ENCODE results near the gene MAML1.

MAML1 gene

DNA sequence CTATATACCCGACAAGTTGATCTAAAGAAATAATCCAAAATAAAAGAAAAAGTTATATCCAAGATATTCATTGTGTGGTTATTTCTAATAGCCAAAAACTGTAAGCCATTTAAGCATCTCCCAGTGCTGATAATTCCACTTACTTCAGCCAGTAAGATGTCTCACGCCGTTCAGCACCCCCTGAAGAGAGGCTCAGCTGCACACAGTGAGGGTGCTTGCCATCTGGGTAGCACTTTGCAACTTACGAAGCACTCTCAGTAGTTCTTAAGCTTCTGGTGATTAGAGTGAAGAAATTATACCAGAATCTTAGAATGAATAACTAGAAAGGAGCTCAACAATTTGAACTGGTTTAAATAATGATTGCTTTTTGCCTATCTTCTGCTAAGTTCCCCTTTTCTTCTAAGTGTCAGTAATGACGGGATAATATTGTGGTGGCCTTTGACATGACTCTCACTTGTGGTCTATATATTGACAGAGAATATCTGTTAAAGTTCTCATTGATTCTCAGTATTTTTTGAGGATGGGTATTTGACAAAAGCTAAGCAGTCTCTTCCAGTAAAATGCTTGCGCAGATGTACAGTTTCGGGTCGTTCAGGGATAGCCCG, 35.0 kb downstream of the MAML1 start:
- peaks cover 77% of the 10 kb centered on the region for H3K36me3 ChIP-seq (replicated peaks)
- no peaks in the 10 kb centered on the region for H3K27me3 ChIP-seq (ENCODE audit: low read depth)
- H3K4me3 ChIP-seq = no peak overlapping the region
- peaks cover 10% of the 10 kb centered on the region for H3K4me1 ChIP-seq
- in situ Hi-C loops (cut with MboI; ENCODE audit: low sequenced_read_pairs) = no loop called here
- DNase-seq (ENCODE audit: low spot score in 2 of 2) = no peak
- H3K9me3 ChIP-seq = no peaks in the 10 kb centered on the region

DNA sequence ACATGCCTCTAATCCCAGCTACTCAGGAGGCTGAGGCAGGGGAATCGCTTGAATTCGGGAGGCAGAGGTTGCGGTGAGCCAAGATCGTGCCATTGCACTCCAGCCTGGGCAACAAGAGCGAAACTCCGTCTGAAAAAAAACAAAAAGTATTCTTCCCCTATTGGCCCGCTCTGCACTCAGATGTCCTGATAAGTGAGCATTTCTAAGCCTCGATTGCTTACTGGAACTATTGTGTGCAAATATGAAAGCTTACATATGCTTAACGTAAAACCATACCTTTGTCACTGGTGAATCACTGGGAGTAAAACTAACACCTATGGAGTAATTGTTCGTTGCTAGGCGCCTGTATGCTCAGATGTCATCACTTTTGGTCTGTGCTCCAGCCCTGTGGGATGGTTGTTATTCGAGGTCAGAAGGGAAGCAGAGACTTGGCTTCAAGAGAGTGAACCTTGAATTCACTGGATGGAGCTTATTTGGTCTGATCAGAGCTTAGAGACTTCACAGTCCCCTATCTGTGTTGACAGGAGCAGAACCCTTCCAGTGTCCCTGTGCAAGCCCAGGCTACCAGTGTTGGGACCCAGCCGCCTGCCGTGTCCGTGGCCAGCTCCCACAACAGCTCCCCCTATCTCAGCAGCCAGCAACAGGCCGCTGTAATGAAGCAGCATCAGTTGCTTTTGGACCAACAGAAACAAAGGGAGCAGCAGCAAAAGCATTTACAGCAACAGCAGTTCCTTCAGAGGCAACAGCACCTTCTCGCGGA, 35.9 kb downstream of the MAML1 start:
- Histone ChIP-seq H3K36me3 (replicated peaks) (peaks cover 86% of the 10 kb centered on the region), H3K27me3 (ENCODE audit: low read depth) (no peaks in the 10 kb centered on the region), H3K9me3 (no peaks in the 10 kb centered on the region), H3K4me3 (no peak overlapping the region), H3K4me1 (peaks cover under 1% of the 10 kb centered on the region)
- in situ Hi-C loops (cut with MboI; ENCODE audit: low sequenced_read_pairs) = no loop called here
- DNase-seq (ENCODE audit: low spot score in 2 of 2) = no peak

DNA sequence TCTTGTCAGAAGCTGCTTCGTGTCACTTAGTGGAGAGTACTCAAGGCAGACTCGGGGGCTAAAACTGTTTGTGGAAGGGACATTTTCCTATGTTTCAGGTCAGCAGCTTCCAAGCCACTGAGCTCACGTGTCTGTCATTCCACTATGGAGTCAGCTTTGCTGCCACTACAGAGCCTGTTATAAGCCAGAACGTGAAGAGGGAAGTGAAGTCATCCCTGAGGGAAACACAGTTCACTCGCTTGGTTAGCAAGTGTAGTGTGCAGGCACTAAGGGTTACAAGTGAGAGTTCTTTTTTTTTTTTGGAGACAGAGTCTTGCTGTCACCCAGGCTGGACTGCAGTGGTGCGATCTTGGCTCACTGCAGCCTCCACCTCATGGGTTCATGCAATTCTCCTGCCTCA, 36.6 kb downstream of the MAML1 start:
- Histone ChIP-seq H3K4me1 (no peaks in the 10 kb centered on the region), H3K27me3 (ENCODE audit: low read depth) (no peaks in the 10 kb centered on the region), H3K36me3 (replicated peaks) (peaks cover 90% of the 10 kb centered on the region), H3K9me3 (no peaks in the 10 kb centered on the region), H3K4me3 (no peak overlapping the region)
- DNase-seq (ENCODE audit: low spot score in 2 of 2) = no peak
- in situ Hi-C loops (cut with MboI; ENCODE audit: low sequenced_read_pairs) = no loop called here

DNA sequence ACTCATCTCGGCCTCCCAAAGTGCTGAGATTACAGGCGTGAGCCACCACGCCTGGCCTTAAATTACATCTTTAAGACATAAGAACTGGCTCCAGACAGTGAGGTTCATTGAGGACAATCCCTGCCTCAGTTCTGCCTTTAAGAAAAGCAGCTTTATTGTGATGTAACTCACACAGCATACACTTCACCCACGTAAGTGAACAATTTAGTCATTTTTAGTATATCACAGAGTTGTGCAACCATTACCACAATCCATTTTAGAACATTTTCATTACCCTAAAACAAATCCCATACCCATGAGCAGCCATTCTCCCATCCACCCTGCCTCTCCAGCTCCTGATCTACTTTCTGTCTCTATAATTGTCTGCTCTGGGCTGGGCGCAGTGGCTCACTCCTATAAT, 37.2 kb downstream of the MAML1 start:
- no peak for DNase-seq (ENCODE audit: low spot score in 2 of 2)
- Histone ChIP-seq H3K4me3 (no peak overlapping the region), H3K4me1 (no peaks in the 10 kb centered on the region), H3K36me3 (replicated peaks) (peaks cover 95% of the 10 kb centered on the region), H3K9me3 (no peaks in the 10 kb centered on the region), H3K27me3 (ENCODE audit: low read depth) (no peaks in the 10 kb centered on the region)
- in situ Hi-C loops (cut with MboI; ENCODE audit: low sequenced_read_pairs) = no loop called here

DNA sequence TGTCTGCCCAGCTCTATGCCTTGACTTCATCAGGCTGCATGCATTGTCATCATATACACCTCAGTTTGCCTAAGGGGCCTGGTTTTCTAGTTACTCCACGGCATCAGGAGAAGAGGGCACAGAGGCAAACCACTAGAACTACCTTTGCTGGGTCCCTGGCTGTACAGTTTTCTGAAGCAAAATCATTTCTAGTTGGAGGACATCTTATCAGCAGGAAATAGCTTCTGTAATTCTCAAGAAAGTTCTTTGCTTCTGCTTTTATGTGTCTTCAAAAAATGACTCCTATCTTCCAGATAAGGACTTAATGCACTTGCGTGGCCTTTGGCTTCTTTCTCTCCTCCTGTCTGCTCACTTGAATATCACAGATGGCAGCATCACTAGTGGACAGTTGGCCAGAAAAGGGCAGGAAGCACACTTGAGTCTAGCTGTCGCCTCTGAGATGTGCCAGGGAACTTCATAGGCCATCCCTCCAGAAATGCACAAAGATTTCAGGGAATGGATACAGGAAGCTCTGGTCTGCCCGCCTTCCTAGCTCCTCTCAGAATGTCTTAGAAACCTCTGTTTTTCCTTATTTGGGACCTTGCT, 38.8 kb downstream of the MAML1 start:
- H3K36me3 ChIP-seq (replicated peaks) = peaks cover 97% of the 10 kb centered on the region
- in situ Hi-C loops (cut with MboI; ENCODE audit: low sequenced_read_pairs) = no loop called here
- DNase-seq (ENCODE audit: low spot score in 2 of 2) = no peak
- no peaks in the 10 kb centered on the region for H3K9me3 ChIP-seq
- H3K4me1 ChIP-seq = no peaks in the 10 kb centered on the region
- no peak overlapping the region for H3K4me3 ChIP-seq
- H3K27me3 ChIP-seq (ENCODE audit: low read depth) = no peaks in the 10 kb centered on the region

DNA sequence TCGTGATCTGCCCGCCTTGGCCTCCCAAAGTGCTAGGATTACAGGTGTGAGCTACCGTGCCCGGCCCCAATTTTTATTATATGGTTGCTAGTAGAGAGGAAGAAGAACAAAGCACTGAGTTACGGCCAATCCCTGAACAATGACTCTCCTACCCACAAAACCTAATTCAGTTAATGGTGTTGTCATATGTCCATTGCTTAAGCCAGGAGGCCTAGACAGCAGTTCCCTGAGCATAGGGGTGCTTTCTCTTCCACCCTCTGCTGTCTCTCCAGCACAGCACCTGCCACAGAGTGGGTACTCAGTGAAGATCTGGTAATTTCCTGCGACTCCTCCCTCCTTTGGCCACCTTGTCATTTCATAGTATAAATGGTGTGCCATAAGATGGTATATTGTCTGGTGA, 39.7 kb downstream of the MAML1 start:
- in situ Hi-C loops (cut with MboI; ENCODE audit: low sequenced_read_pairs) = no loop called here
- no peak for DNase-seq (ENCODE audit: low spot score in 2 of 2)
- H3K36me3 ChIP-seq (replicated peaks) = peaks cover 97% of the 10 kb centered on the region
- no peak overlapping the region for H3K4me3 ChIP-seq
- no peaks in the 10 kb centered on the region for H3K9me3 ChIP-seq
- no peaks in the 10 kb centered on the region for H3K27me3 ChIP-seq (ENCODE audit: low read depth)
- no peaks in the 10 kb centered on the region for H3K4me1 ChIP-seq

DNA sequence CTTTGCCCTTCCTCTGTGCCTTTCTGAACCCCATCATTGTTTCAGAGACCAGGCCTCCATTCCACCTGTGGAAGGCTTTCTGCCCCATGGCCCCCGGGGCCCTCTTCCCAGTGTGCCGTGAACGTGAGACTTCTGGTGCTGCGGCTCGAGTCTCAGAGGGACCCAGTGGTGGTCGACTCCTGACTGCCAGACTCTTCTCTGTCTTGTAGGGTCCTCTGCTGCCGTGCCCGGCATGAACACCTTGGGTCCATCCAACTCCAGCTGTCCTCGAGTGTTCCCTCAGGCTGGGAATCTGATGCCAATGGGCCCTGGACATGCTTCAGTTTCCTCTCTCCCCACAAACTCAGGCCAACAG, 41.0 kb downstream of the MAML1 start:
- in situ Hi-C loops (cut with MboI; ENCODE audit: low sequenced_read_pairs) = no loop called here
- H3K4me1 ChIP-seq = no peaks in the 10 kb centered on the region
- no peak for DNase-seq (ENCODE audit: low spot score in 2 of 2)
- no peaks in the 10 kb centered on the region for H3K9me3 ChIP-seq
- no peak overlapping the region for H3K4me3 ChIP-seq
- no peaks in the 10 kb centered on the region for H3K27me3 ChIP-seq (ENCODE audit: low read depth)
- H3K36me3 ChIP-seq (replicated peaks) = peaks cover 88% of the 10 kb centered on the region

DNA sequence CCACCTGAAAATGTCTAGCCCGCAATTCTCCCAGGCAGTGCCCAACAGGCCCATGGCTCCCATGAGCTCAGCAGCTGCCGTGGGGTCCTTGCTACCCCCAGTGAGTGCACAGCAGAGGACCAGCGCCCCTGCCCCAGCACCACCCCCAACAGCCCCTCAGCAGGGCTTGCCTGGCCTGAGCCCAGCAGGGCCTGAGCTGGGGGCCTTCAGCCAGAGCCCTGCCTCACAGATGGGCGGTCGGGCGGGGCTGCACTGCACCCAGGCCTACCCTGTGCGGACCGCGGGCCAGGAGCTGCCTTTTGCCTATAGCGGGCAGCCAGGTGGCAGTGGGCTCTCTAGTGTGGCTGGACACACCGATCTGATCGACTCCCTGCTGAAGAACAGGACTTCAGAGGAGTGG, 41.8 kb downstream of the MAML1 start:
- Histone ChIP-seq H3K4me3 (no peak overlapping the region), H3K36me3 (replicated peaks) (peaks cover 82% of the 10 kb centered on the region), H3K27me3 (ENCODE audit: low read depth) (no peaks in the 10 kb centered on the region), H3K9me3 (no peaks in the 10 kb centered on the region), H3K4me1 (no peaks in the 10 kb centered on the region)
- no peak for DNase-seq (ENCODE audit: low spot score in 2 of 2)
- in situ Hi-C loops (cut with MboI; ENCODE audit: low sequenced_read_pairs) = no loop called here

DNA sequence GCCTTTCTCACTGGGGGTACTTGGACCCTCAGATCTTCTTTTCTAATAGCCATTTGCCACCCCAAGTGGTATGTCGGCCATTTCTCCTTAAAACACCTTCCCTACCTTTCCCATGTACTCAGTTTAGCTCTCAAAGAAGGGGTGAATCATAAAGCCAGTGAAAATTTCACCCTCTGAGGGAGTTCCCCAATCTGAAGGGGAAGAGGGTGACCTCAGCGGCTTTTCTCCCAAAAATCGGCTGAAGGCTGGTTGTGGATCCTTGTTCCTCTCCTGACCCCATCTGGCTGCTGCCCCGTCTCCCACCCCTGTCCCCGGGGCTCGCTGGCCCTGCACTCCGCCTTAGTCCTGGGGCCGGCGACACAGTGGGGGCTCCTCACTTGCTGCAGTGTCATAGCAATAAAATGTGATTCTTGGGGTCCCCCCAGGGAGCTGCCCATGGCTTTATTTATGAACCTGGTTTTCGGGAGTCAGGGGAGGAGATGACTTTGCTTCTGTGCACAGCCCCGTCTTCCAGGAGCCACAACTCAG, 43.9 kb downstream of the MAML1 start:
- in situ Hi-C loops (cut with MboI; ENCODE audit: low sequenced_read_pairs) = no loop called here

DNA sequence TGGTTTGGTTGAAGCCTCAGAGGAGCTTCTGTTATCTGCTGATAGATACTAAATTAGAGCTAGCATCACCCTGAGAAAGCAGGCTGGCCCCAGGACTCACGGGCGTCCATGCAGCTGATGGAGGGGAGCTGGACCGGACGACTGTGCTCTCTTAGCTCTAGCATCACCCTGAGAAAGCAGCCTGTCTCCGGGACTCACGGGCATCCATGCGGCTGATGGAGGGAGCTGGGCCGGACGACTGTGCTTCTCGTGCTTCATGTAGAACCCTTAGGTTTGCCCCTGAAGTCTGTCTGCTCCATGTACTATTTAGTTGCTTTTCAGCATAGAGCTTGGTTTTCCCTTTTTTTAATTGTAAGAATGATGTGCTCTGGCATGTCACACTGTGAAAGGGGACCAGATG, 44.8 kb downstream of the MAML1 start:
- H3K4me1 ChIP-seq = no peaks in the 10 kb centered on the region
- peaks cover 51% of the 10 kb centered on the region for H3K36me3 ChIP-seq (replicated peaks)
- in situ Hi-C loops (cut with MboI; ENCODE audit: low sequenced_read_pairs) = no loop called here
- no peaks in the 10 kb centered on the region for H3K9me3 ChIP-seq
- H3K27me3 ChIP-seq (ENCODE audit: low read depth) = no peaks in the 10 kb centered on the region
- no peak overlapping the region for H3K4me3 ChIP-seq
- DNase-seq (ENCODE audit: low spot score in 2 of 2) = no peak

More for the DNA sequence above, 43.9 kb downstream of the MAML1 start:
- H3K36me3 ChIP-seq (replicated peaks) = peaks cover 61% of the 10 kb centered on the region
- no peak for DNase-seq (ENCODE audit: low spot score in 2 of 2)
- no peaks in the 10 kb centered on the region for H3K9me3 ChIP-seq
- no peak overlapping the region for H3K4me3 ChIP-seq
- no peaks in the 10 kb centered on the region for H3K4me1 ChIP-seq
- no peaks in the 10 kb centered on the region for H3K27me3 ChIP-seq (ENCODE audit: low read depth)

DNA sequence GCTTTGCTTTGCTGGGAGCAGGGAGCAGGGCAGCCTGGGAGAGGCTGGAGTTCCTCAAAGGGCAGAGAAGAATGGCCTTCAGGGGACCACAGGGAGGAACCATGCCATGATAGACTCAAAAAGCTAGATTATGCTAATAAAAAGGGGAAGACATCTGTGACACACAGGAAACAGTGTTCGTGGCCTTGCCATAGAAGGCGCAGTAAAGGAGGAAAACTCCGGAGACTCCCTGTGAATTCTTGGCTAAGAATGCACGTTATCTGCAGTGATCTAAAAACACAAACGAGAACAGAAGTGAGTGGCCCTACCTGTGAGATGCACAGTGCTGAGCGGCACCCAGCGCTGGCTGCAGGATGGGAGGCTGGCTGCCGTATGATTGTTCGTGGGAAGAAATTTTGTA, 45.3 kb downstream of the MAML1 start:
- in situ Hi-C loops (cut with MboI; ENCODE audit: low sequenced_read_pairs) = no loop called here
- H3K9me3 ChIP-seq = no peaks in the 10 kb centered on the region
- no peaks in the 10 kb centered on the region for H3K27me3 ChIP-seq (ENCODE audit: low read depth)
- peaks cover 47% of the 10 kb centered on the region for H3K36me3 ChIP-seq (replicated peaks)
- no peak overlapping the region for H3K4me3 ChIP-seq
- DNase-seq (ENCODE audit: low spot score in 2 of 2) = no peak
- H3K4me1 ChIP-seq = no peaks in the 10 kb centered on the region

DNA sequence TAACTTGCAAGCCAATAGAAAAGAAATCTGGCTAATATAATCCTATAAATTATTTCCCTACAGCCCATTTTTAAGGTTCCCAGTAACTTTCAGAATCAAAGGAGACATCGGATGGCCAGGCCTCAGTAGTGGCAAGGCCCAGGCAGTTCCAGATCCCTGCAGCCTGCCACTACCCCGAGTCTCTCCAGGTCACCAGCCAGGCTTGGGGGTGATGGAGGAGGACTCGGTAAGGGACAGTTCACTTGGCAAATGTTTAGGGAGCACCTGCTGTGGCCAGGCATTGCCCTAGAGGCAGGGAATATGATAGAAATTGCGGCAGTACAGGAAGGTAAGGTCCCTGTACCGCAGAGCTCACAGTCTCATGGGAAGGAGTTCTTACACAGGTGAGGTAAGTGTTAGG, 46.0 kb downstream of the MAML1 start:
- Histone ChIP-seq H3K27me3 (ENCODE audit: low read depth) (no peaks in the 10 kb centered on the region), H3K9me3 (no peaks in the 10 kb centered on the region), H3K4me1 (no peaks in the 10 kb centered on the region), H3K36me3 (replicated peaks) (peaks cover 40% of the 10 kb centered on the region), H3K4me3 (no peak overlapping the region)
- in situ Hi-C loops (cut with MboI; ENCODE audit: low sequenced_read_pairs) = no loop called here
- no peak for DNase-seq (ENCODE audit: low spot score in 2 of 2)

DNA sequence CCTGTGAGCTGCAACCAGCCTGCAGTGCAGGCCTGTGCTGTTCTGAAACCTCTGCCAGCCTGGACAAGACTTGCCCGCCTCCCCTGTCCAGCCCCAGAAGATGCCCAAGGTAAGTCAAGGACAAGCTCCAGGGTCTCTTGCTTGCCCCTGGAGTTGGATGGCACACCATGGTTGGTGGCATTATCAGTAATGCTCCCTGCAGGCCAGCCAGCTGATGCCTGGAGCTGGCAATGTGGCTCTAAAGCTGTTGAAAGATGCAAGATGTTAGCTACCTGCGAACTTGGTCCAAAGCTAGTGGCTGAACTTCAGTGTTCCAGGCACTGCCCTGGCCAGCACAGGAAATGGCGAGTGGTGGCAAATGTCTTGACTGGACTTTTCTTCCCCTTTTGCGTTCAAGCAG, 47.2 kb downstream of the MAML1 start:
- H3K27me3 ChIP-seq (ENCODE audit: low read depth) = no peaks in the 10 kb centered on the region
- in situ Hi-C loops (cut with MboI; ENCODE audit: low sequenced_read_pairs) = no loop called here
- H3K36me3 ChIP-seq (replicated peaks) = peaks cover 28% of the 10 kb centered on the region
- no peak for DNase-seq (ENCODE audit: low spot score in 2 of 2)
- no peaks in the 10 kb centered on the region for H3K9me3 ChIP-seq
- no peak overlapping the region for H3K4me3 ChIP-seq
- no peaks in the 10 kb centered on the region for H3K4me1 ChIP-seq

DNA sequence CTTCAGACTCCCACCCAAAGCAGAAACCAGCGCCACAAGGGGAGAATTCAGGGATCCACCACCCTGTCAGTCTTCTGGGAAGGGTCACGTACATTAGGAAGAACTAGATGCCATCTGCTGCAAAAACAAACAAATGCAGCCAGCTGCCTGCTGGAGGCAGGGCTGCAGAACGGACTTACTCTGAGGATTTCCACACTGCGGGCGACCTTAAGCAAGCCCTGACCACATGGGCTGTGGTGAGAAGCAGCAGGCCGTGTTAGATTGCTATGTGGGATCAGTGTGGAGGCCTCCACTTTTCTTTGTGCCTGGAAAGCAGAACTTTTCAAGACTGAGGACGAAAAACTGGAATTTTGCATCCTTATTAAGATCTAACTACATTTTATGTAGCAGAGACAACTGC, 47.7 kb downstream of the MAML1 start:
- in situ Hi-C loops (cut with MboI; ENCODE audit: low sequenced_read_pairs) = no loop called here
- Histone ChIP-seq H3K4me3 (no peak overlapping the region), H3K36me3 (replicated peaks) (peaks cover 22% of the 10 kb centered on the region), H3K9me3 (no peaks in the 10 kb centered on the region), H3K4me1 (no peaks in the 10 kb centered on the region), H3K27me3 (ENCODE audit: low read depth) (no peaks in the 10 kb centered on the region)
- DNase-seq (ENCODE audit: low spot score in 2 of 2) = no peak
